K562 (cell line): Measurements from ENCODE around the gene UNC79. TPM values are rescaled to one million over a fixed set of nuclear protein-coding genes. Genes with fewer than 3 reads are reported as not detected.

Experiments used
- ATAC-seq: fragments of 200-7000 bp; cut with Tn5 transposase; 3 replicates; pipeline ENCODE4 v1.9.1; 2020; ENCODE audit warnings: moderate library complexity
- BruUV-seq: library from RNA; stranded (reverse); fragments of 400-500 nt; replicated peaks from 2 replicates; lab custom pipeline; 2021; lab: Mats Ljungman, UMichigan
- CTCF ChIA-PET: fragments of 300-600 bp; formaldehyde crosslinking; extraction: SDS; loops from one replicate; lab custom pipeline; 2021; ENCODE audit warnings: low intra/inter-chr PET ratio; lab: Yijun Ruan, JAX
- POLR2A ChIA-PET: fragments of 300-600, 350-650 bp; sonication (Branson Sonifier 250); formaldehyde crosslinking; extraction: SDS; loops from one replicate; lab custom pipeline; 2021; ENCODE audit warnings: antibody characterized with exemption, inconsistent platforms; lab: Yijun Ruan, JAX
- DNase-seq, 4 experiments: peaks; one replicate each; pipeline versions ENCODE4 v3.0.0 to v3.0.0-alpha.2; 2011 to 2018; ENCODE audit warnings: low spot score in 3 of 4, mixed read lengths in 3 of 4; ENCODE audit errors: extremely low read depth in 1 of 4
- FAIRE-seq: peaks from 2 replicates; lab custom pipeline; 2011; peaks lifted over from hg19 to GRCh38; lab: Jason Lieb, UNC
- H2AFZ ChIP-seq: 2 replicates; pipeline ENCODE4 v1.6.0; 2011; ENCODE audit warnings: low read depth, low read length, control low read depth, inconsistent platforms
- H3K27ac ChIP-seq: fragments of 200-600 bp; 3 replicates; pipeline ENCODE4 v1.8.0; 2011; ENCODE audit warnings: low read depth, mild to moderate bottlenecking, control low read depth, inconsistent platforms, low read length, moderate library complexity, mixed read lengths; ENCODE audit errors: extremely low read depth
- H3K27me3 ChIP-seq, 2 experiments: fragments of 300-600 bp in 1 of 2; 2 replicates in 1 of 2; 3 replicates in 1 of 2; pipeline versions ENCODE4 v1.6.0 to v1.8.0; 2011; ENCODE audit warnings: inconsistent platforms in 2 of 2, low read length in 2 of 2, mild to moderate bottlenecking in 1 of 2, mixed read lengths in 1 of 2, moderate library complexity in 1 of 2; ENCODE audit not compliant: control insufficient read depth in 2 of 2, insufficient read depth in 2 of 2
- H3K36me3 ChIP-seq: fragments of 300-600 bp; 3 replicates; pipeline ENCODE4 v1.8.0; 2011; ENCODE audit warnings: mild to moderate bottlenecking, low read length, inconsistent platforms; ENCODE audit not compliant: control insufficient read depth, insufficient read depth
- H3K4me1 ChIP-seq, 2 experiments: fragments of 200-600 bp in 1 of 2; replicated peaks in 1 of 2; 2 replicates in 1 of 2; 3 replicates in 1 of 2; pipeline versions ENCODE4 v1.5.1 to v1.8.0; 2011; ENCODE audit warnings: inconsistent platforms in 2 of 2, low read length in 2 of 2, mild to moderate bottlenecking in 1 of 2, mixed read lengths in 1 of 2, moderate library complexity in 1 of 2; ENCODE audit not compliant: control insufficient read depth in 2 of 2, insufficient read depth in 2 of 2
- H3K4me2 ChIP-seq: 2 replicates; pipeline ENCODE4 v1.6.1; 2011; ENCODE audit warnings: low read length, control low read depth, inconsistent platforms, mixed read lengths; ENCODE audit not compliant: insufficient read depth
- H3K4me3 ChIP-seq: fragments of 200-600 bp; sonication (generic), shearing (Covaris generic); 2 replicates; pipeline ENCODE4 v1.5.1; 2016; ENCODE audit warnings: control low read depth, inconsistent platforms
- H3K79me2 ChIP-seq: fragments of 200-600 bp; 3 replicates; pipeline ENCODE4 v1.8.0; 2011; ENCODE audit warnings: low read length, inconsistent platforms; ENCODE audit not compliant: control insufficient read depth, insufficient read depth
- H3K9ac ChIP-seq, 2 experiments: 2 replicates each; pipeline versions ENCODE4 v1.6.0 to v1.6.1; 2011; ENCODE audit warnings: low read depth in 2 of 2, low read length in 2 of 2, control low read depth in 1 of 2, inconsistent platforms in 1 of 2, mild to moderate bottlenecking in 1 of 2, mixed read lengths in 1 of 2; ENCODE audit not compliant: insufficient read depth in 1 of 2
- H3K9me1 ChIP-seq: one replicate; pipeline ENCODE4 v1.6.0; 2011; ENCODE audit warnings: inconsistent platforms, mild to moderate bottlenecking, low read length, moderate library complexity; ENCODE audit not compliant: control insufficient read depth, insufficient read depth
- H3K9me3 ChIP-seq: replicated peaks from 2 replicates; pipeline ENCODE4 v1.5.1; 2011; ENCODE audit warnings: low read depth, low read length, inconsistent platforms; ENCODE audit not compliant: control insufficient read depth, insufficient read depth
- H4K20me1 ChIP-seq: replicated peaks from 2 replicates; pipeline ENCODE4 v1.6.1; 2011; ENCODE audit warnings: low read length, inconsistent platforms, mixed read lengths; ENCODE audit not compliant: control insufficient read depth, insufficient read depth
- CHD2 ChIP-seq: IDR thresholded peaks from 2 replicates; pipeline ENCODE4 v1.6.1; 2011; ENCODE audit warnings: low read depth, low read length
- FOXO4 ChIP-seq: fragments of 450-650 bp; formaldehyde crosslinking; IDR thresholded peaks from 2 replicates; pipeline ENCODE4 v1.4.0; 2020; ENCODE audit warnings: mild to moderate bottlenecking, moderate library complexity
- MYNN ChIP-seq, 2 experiments: sonication (generic); formaldehyde crosslinking in 1 of 2; IDR thresholded peaks; 2 replicates each; pipeline versions ENCODE4 v1.5.0 to v1.6.1; 2016 to 2020; ENCODE audit warnings: antibody characterized with exemption in 1 of 2, missing genetic modification reagents in 1 of 2
- POLR3A ChIP-seq: IDR thresholded peaks from 2 replicates; pipeline ENCODE4 v1.6.1; 2011; ENCODE audit warnings: borderline replicate concordance, mild to moderate bottlenecking, moderate library complexity; ENCODE audit not compliant: insufficient read length, insufficient read depth; ENCODE audit errors: extremely low read depth
- ZBTB5 ChIP-seq: fragments of 450-650 bp; IDR thresholded peaks from 2 replicates; pipeline ENCODE4 v1.6.1; 2017; ENCODE audit warnings: antibody characterized with exemption
- ZNF124 ChIP-seq: sonication (generic); formaldehyde crosslinking; IDR thresholded peaks from 2 replicates; pipeline ENCODE4 v1.8.1; 2022; ENCODE audit warnings: missing genetic modification reagents
- in situ Hi-C: fragments of 300-500 bp; cut with MboI; formaldehyde crosslinking; loops from 4 replicates; pipeline ENCODE4 v1.15.0; 2018; ENCODE audit warnings: inconsistent platforms, mixed read lengths
- intact Hi-C: fragments of 100-400 bp; cut with micrococcal nuclease; formaldehyde crosslinking; loops from 2 replicates; pipeline ENCODE4 v1.14.2; 2022
- polyA plus RNA-seq, 8 experiments: library from polyadenylated mRNA; depleted of rRNA in 4 of 8; stranded (reverse) in 5 of 8; unstranded in 3 of 8; fragments of >200 nt; fragmentation: Nextera tagmentation in 2 of 8; fragmentation: Illumina TruSeq in 1 of 8; extraction: Ambion mirVana in 2 of 8; extraction: Trizol in 1 of 8; gene quantifications; 2 replicates each; pipeline versions ENCODE4 v1.2.1 to v1.2.3, GENCODE V29; 2011 to 2014; ENCODE audit warnings: inconsistent platforms in 1 of 8, missing spikeins in 1 of 8
- total RNA-seq, 7 experiments: library from RNA; depleted of rRNA in 6 of 7; stranded (reverse); fragments of >200 nt in 6 of 7; fragmentation: Illumina TruSeq in 2 of 7; extraction: Trizol in 2 of 7; gene quantifications; 2 replicates each; pipeline versions ENCODE4 v1.2.1 to v1.2.3, GENCODE V29; 2011 to 2021; ENCODE audit warnings: low replicate concordance in 1 of 7

Gene UNC79
- total and polyA plus RNA-seq, 9 of the 15 experiments (the other 6 are each of a cell fraction or from before 2014, with no cell fraction given): under 0.01 to 0.04 (median 0.01) TPM; not detected in 6

- H3K79me2 ChIP-seq: no peaks in the 10 kb centered on the region
- no peak overlapping the region for H3K4me3 ChIP-seq
- no peaks in the 10 kb centered on the region for H3K4me1 ChIP-seq
- no TSS peak for BruUV-seq
- DNase-seq: no peak
- H3K27me3 ChIP-seq: no peaks in the 10 kb centered on the region
- H3K4me2 ChIP-seq: no peak overlapping the region
- intact Hi-C loops: no loop called here
- H3K36me3 ChIP-seq: no peaks in the 10 kb centered on the region
- in situ Hi-C loops: no loop called here
- no peaks in the 10 kb centered on the region for H3K9me3 ChIP-seq
- no peaks in the 10 kb centered on the region for H3K9me1 ChIP-seq
- ChIA-PET POLR2A (no interaction called here), CTCF (no interaction called here)
- no peak overlapping the region for H2AFZ ChIP-seq
- H3K27ac ChIP-seq: no peak overlapping the region
- ATAC-seq: no peak
- no peak overlapping the region for H3K9ac ChIP-seq
- FAIRE-seq: no peak
- no peaks in the 10 kb centered on the region for H4K20me1 ChIP-seq
- TF ChIP-seq FOXO4 (CRISPR knock-in tag) (no peak), CHD2 (no peak), MYNN (IDR thresholded peaks at IDR 0.05) (peak; percentile 71), MYNN (CRISPR knock-in tag; IDR thresholded peaks at IDR 0.05) (no peak), ZNF124 (CRISPR knock-in tag) (no peak), ZBTB5 (no peak), POLR3A (no peak)
These were observed 50.1 kb downstream of the UNC79 start for GRCh38 chr14:93480867-93481266.
